Erythroblast (primary cell): Measurements from ENCODE around the gene ALPK3.

Experiments used
- GATA1 ChIP-seq: IDR thresholded peaks from 2 replicates; pipeline ENCODE4 v1.6.1; 2011; ENCODE audit warnings: low read depth, mild to moderate bottlenecking, control low read depth, low read length, moderate library complexity
- POLR2A ChIP-seq: IDR thresholded peaks from 2 replicates; pipeline ENCODE4 v1.6.1; 2011; ENCODE audit warnings: mild to moderate bottlenecking, low read length

DNA sequence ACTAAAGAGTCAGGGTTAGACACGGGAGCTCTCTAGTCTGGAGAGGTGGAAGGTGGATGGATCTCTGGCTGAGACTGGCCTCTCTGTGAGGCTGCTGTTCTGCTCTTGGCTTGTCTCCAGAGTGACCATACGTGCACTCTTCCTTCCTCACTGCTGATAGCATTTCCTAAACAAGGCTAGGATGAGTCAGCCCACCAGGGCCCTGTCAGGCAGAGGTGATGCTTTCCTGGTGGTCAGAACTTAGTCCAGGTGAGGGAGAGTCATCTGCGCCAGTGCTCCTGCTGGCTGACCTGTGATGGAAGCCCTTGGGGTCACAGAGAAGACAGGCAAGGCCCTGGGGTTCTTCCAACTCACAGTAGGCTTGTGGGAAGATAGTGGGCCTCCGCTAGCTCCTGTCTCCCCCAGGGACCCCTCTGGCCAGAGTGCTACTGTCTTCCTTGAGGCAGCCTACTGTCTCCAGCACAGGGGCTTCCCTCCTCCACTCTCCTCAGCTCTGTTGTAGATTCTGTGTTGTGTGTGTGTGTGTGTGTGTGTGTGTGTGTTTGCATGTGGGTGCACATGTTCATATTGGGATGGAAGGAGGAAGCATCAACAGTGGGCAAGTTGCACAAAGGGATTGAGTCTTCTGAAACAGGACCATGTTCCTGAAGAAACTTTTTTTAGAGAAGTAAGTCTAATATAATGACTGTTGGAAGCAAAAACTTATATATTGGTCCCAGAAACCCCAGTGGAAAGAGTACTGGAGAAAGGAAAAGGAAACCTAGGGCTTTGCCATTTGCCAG, 16.5 kb downstream of the ALPK3 start:
- TF ChIP-seq POLR2A (no peak), GATA1 (no peak)
